Measurements from ENCODE around the gene PCYT2. TPM values are rescaled to one million over a fixed set of nuclear protein-coding genes. Genes with fewer than 3 reads are reported as not detected.

Gene PCYT2
- total RNA-seq, 2 donors from 2014 or later, result 66.8 to 70.9 TPM

GRCh38 chr17:81911969-81912368 is 770 bp upstream of the PCYT2 start:
- Histone ChIP-seq H3K9ac (ENCODE audit: extremely low read depth, low read length, poor library complexity, severe bottlenecking) (no peak overlapping the region), H3K27me3 (ENCODE audit: control insufficient read depth, insufficient read depth, low read length, poor library complexity, severe bottlenecking) (no peaks in the 10 kb centered on the region), H3K36me3 (ENCODE audit: control insufficient read depth, insufficient read depth, low read length) (peaks cover 67% of the 10 kb centered on the region), H3K4me3 (ENCODE audit: low read length) (no peak overlapping the region), H3K9me3 (ENCODE audit: control insufficient read depth, low read length) (no peaks in the 10 kb centered on the region), H3K4me1 (ENCODE audit: control insufficient read depth, insufficient read depth, low read length) (peaks cover 10% of the 10 kb centered on the region), H3K27ac (ENCODE audit: low read depth, low read length) (no peak overlapping the region)
- peaks cover 7% of the 10 kb centered on the region for H3K4me1 Mint-ChIP-seq
- WGBS, 2 experiments (ENCODE audit: insufficient coverage in 1 of 2, insufficient read length in 1 of 2), result 92 to 98% methylated on average over 16 to 19 of the region's 19 CpGs
- H3K36me3 Mint-ChIP-seq (ENCODE audit: low read depth), result peaks cover 34% of the 10 kb centered on the region
- H3K27me3 Mint-ChIP-seq (ENCODE audit: insufficient read depth), result no peaks in the 10 kb centered on the region
- H3K4me3 Mint-ChIP-seq, result peak overlapping the region; percentile 81
- no peak for DNase-seq
- TF ChIP-seq CTCF (conservative IDR thresholded peaks at IDR 0.05), result no peak
- H3K9me3 Mint-ChIP-seq, result no peaks in the 10 kb centered on the region
- peak overlapping the region; percentile 52 for H3K27ac Mint-ChIP-seq

GRCh38 chr17:81910840-81911276 is 341 bp downstream of the PCYT2 start:
- Histone ChIP-seq H3K4me3 (ENCODE audit: low read length) (peak overlapping the region; percentile 88), H3K27ac (ENCODE audit: low read depth, low read length) (peak overlapping the region; percentile 16), H3K9me3 (ENCODE audit: control insufficient read depth, low read length) (no peaks in the 10 kb centered on the region), H3K4me1 (ENCODE audit: control insufficient read depth, insufficient read depth, low read length) (peaks cover 8% of the 10 kb centered on the region), H3K36me3 (ENCODE audit: control insufficient read depth, insufficient read depth, low read length) (peaks cover 72% of the 10 kb centered on the region), H3K9ac (ENCODE audit: extremely low read depth, low read length, poor library complexity, severe bottlenecking) (peak overlapping the region; percentile 43), H3K27me3 (ENCODE audit: control insufficient read depth, insufficient read depth, low read length, poor library complexity, severe bottlenecking) (no peaks in the 10 kb centered on the region)
- peak overlapping the region; percentile 95 for H3K27ac Mint-ChIP-seq
- peaks cover 4% of the 10 kb centered on the region for H3K4me1 Mint-ChIP-seq
- H3K4me3 Mint-ChIP-seq, result peak overlapping the region; percentile 81
- H3K9me3 Mint-ChIP-seq, result no peaks in the 10 kb centered on the region
- H3K27me3 Mint-ChIP-seq (ENCODE audit: insufficient read depth), result no peaks in the 10 kb centered on the region
- H3K36me3 Mint-ChIP-seq (ENCODE audit: low read depth), result peaks cover 32% of the 10 kb centered on the region
- no peak for TF ChIP-seq CTCF (conservative IDR thresholded peaks at IDR 0.05)
- WGBS, 2 experiments (ENCODE audit: insufficient coverage in 1 of 2, insufficient read length in 1 of 2), result 0% methylated on average over 12 to 55 of the region's 55 CpGs
- DNase-seq, result peak; percentile 74

- Histone ChIP-seq H3K27me3 (ENCODE audit: control insufficient read depth, insufficient read depth, low read length, poor library complexity, severe bottlenecking) (no peaks in the 10 kb centered on the region), H3K27ac (ENCODE audit: low read depth, low read length) (peak overlapping the region; percentile 16), H3K36me3 (ENCODE audit: control insufficient read depth, insufficient read depth, low read length) (peaks cover 68% of the 10 kb centered on the region), H3K4me3 (ENCODE audit: low read length) (peak overlapping the region; percentile 88), H3K9ac (ENCODE audit: extremely low read depth, low read length, poor library complexity, severe bottlenecking) (peak overlapping the region; percentile 43), H3K9me3 (ENCODE audit: control insufficient read depth, low read length) (no peaks in the 10 kb centered on the region), H3K4me1 (ENCODE audit: control insufficient read depth, insufficient read depth, low read length) (peaks cover 8% of the 10 kb centered on the region)
- DNase-seq, result peak; percentile 80
- 48 to 52% methylated on average over 16 to 23 of the region's 23 CpGs for WGBS, 2 experiments (ENCODE audit: insufficient coverage in 1 of 2, insufficient read length in 1 of 2)
- Mint-ChIP-seq H3K27ac (peak overlapping the region; percentile 95), H3K4me3 (peak overlapping the region; percentile 81), H3K27me3 (ENCODE audit: insufficient read depth) (no peaks in the 10 kb centered on the region), H3K9me3 (no peaks in the 10 kb centered on the region), H3K4me1 (peaks cover 4% of the 10 kb centered on the region), H3K36me3 (ENCODE audit: low read depth) (peaks cover 28% of the 10 kb centered on the region)
- no peak for TF ChIP-seq CTCF (conservative IDR thresholded peaks at IDR 0.05)
Observed at GRCh38 chr17:81909966-81910839, 996 bp downstream of the PCYT2 start.
